Parathyroid adenoma (tissue), 2 donors: ENCODE measurements around the gene ZNF148.

Source experiments
- H2AFZ ChIP-seq: fragments of 300-600 bp; sonication (generic); one replicate; pipeline ENCODE4 v1.7.0; 2017; ENCODE audit warnings: antibody characterized with exemption, mild to moderate bottlenecking
- H3K27ac ChIP-seq: fragments of 300-600 bp; sonication (generic); one replicate; pipeline ENCODE4 v1.7.0; 2017
- H3K27me3 ChIP-seq: fragments of 300-600 bp; sonication (generic); one replicate; pipeline ENCODE4 v1.7.0; 2017; ENCODE audit warnings: low read length; ENCODE audit not compliant: control insufficient read depth, insufficient read depth
- H3K36me3 ChIP-seq: fragments of 300-600 bp; sonication (generic); one replicate; pipeline ENCODE4 v1.7.0; 2017; ENCODE audit warnings: low read length; ENCODE audit not compliant: control insufficient read depth, insufficient read depth
- H3K4me1 ChIP-seq: fragments of 300-600 bp; sonication (generic); one replicate; pipeline ENCODE4 v1.7.0; 2017; ENCODE audit warnings: control low read depth
- H3K4me2 ChIP-seq: fragments of 300-600 bp; sonication (generic); one replicate; pipeline ENCODE4 v1.7.0; 2017; ENCODE audit warnings: low read length
- H3K4me3 ChIP-seq: fragments of 300-600 bp; sonication (generic); one replicate; pipeline ENCODE4 v1.7.0; 2017; ENCODE audit warnings: low read depth, low read length
- H3K79me2 ChIP-seq: fragments of 300-600 bp; sonication (generic); one replicate; pipeline ENCODE4 v1.7.0; 2017; ENCODE audit warnings: control low read depth
- H3K9ac ChIP-seq: fragments of 300-600 bp; sonication (generic); one replicate; pipeline ENCODE4 v1.7.0; 2017; ENCODE audit warnings: mild to moderate bottlenecking
- H3K9me3 ChIP-seq: fragments of 300-600 bp; sonication (generic); one replicate; pipeline ENCODE4 v1.7.0; 2017; ENCODE audit warnings: low read length; ENCODE audit not compliant: control insufficient read depth
- CTCF ChIP-seq: fragments of 300-600 bp; sonication (generic); IDR thresholded peaks from one replicate; pipeline ENCODE4 v1.7.0; 2017; ENCODE audit warnings: antibody characterized with exemption, mild to moderate bottlenecking
- donor health status: primary hyperparathyroidism.

The ZNF148 gene

GRCh38 chr3:125179143-125179883 is 195.8 kb downstream of the ZNF148 start:
- Histone ChIP-seq H3K4me2 (no peak overlapping the region), H3K27ac (no peak overlapping the region), H3K4me3 (no peak overlapping the region), H3K4me1 (peaks cover 5% of the 10 kb centered on the region), H3K79me2 (no peaks in the 10 kb centered on the region), H2AFZ (no peak overlapping the region), H3K9me3 (no peaks in the 10 kb centered on the region), H3K36me3 (no peaks in the 10 kb centered on the region), H3K27me3 (no peaks in the 10 kb centered on the region), H3K9ac (no peak overlapping the region)
- TF ChIP-seq CTCF = no peak

- Histone ChIP-seq H3K27ac (no peak overlapping the region), H2AFZ (no peak overlapping the region), H3K4me1 (peaks cover 5% of the 10 kb centered on the region), H3K9ac (no peak overlapping the region), H3K36me3 (no peaks in the 10 kb centered on the region), H3K4me3 (no peak overlapping the region), H3K79me2 (no peaks in the 10 kb centered on the region), H3K27me3 (no peaks in the 10 kb centered on the region), H3K4me2 (no peak overlapping the region), H3K9me3 (no peaks in the 10 kb centered on the region)
- no peak for TF ChIP-seq CTCF
Measured at GRCh38 chr3:125177746-125178145, 197.4 kb downstream of the ZNF148 start.
